A549 (cell line): ENCODE data around the gene CFAP77. TPM values are rescaled to one million over a fixed set of nuclear protein-coding genes. Genes with fewer than 3 reads are reported as not detected.

Source experiments
- ATAC-seq, 2 experiments: fragments of 200-7000 bp in 1 of 2; fragments of >200 bp in 1 of 2; cut with Nextera tagmentation in 1 of 2; cut with Tn5 transposase in 1 of 2; 3 replicates each; pipeline versions ENCODE4 v1.8.0 to v1.9.1; 2018 to 2020; ENCODE audit warnings: mild to moderate bottlenecking in 1 of 2, moderate library complexity in 1 of 2
- CTCF ChIA-PET: fragments of 300-600 bp; sonication (Branson Sonifier 250); formaldehyde crosslinking; extraction: SDS; loops from one replicate; lab custom pipeline; 2021; ENCODE audit warnings: antibody characterized with exemption, inconsistent platforms; lab: Yijun Ruan, JAX
- POLR2A ChIA-PET: fragments of 350-600 bp; formaldehyde crosslinking; extraction: SDS; loops from one replicate; lab custom pipeline; 2021; ENCODE audit warnings: antibody characterized with exemption, inconsistent platforms; lab: Yijun Ruan, JAX
- DNase-seq, 2 experiments: peaks; one replicate each; pipeline versions ENCODE4 v3.0.0 to v3.0.0-alpha.2; 2011 to 2016; ENCODE audit warnings: low read depth in 1 of 2, low spot score in 1 of 2
- FAIRE-seq: peaks from 2 replicates; lab custom pipeline; 2011; peaks lifted over from hg19 to GRCh38; lab: Jason Lieb, UNC
- H3K27ac ChIP-seq, 2 experiments: fragments of >200 bp; sonication (Bioruptor Twin); formaldehyde crosslinking; 3 replicates each; pipeline ENCODE4 v1.5.1; 2016 to 2017
- H3K4me1 ChIP-seq: fragments of >200 bp; sonication (Bioruptor Twin); formaldehyde crosslinking; 3 replicates; pipeline ENCODE4 v1.6.1; 2016
- H3K4me2 ChIP-seq: fragments of >200 bp; sonication (Bioruptor Twin); formaldehyde crosslinking; 3 replicates; pipeline ENCODE4 v1.6.1; 2016
- H3K4me3 ChIP-seq: fragments of >200 bp; sonication (Bioruptor Twin); formaldehyde crosslinking; 3 replicates; pipeline ENCODE4 v1.5.1; 2016
- H3K9me3 ChIP-seq: fragments of >200 bp; sonication (Bioruptor Twin); formaldehyde crosslinking; 3 replicates; pipeline ENCODE4 v1.6.1; 2016
- BCL3 ChIP-seq: fragments of >200 bp; sonication (Bioruptor Twin); formaldehyde crosslinking; IDR thresholded peaks from 3 replicates; pipeline ENCODE4 v1.6.1; 2016
- CBX2 ChIP-seq: fragments of 200-600 bp; sonication (generic); IDR thresholded peaks from 2 replicates; pipeline ENCODE4 v1.6.1; 2016; ENCODE audit warnings: low read depth, mild to moderate bottlenecking, borderline replicate concordance
- CHD2 ChIP-seq: fragments of 150-350 bp; IDR thresholded peaks from 2 replicates; pipeline ENCODE4 v1.6.1; 2014; ENCODE audit warnings: low read length; ENCODE audit not compliant: partially characterized antibody
- CHD4 ChIP-seq: fragments of 200-600 bp; sonication (generic); IDR thresholded peaks from 2 replicates; pipeline ENCODE4 v1.6.1; 2016; ENCODE audit warnings: antibody characterized with exemption, mild to moderate bottlenecking, borderline replicate concordance
- EHMT2 ChIP-seq: fragments of 200-600 bp; sonication (generic); IDR thresholded peaks from 2 replicates; pipeline ENCODE4 v1.6.1; 2016; ENCODE audit warnings: antibody characterized with exemption, low read depth, mild to moderate bottlenecking, moderate library complexity
- ESRRA ChIP-seq: fragments of 150-350 bp; IDR thresholded peaks from 2 replicates; pipeline ENCODE4 v1.6.1; 2014; ENCODE audit warnings: mild to moderate bottlenecking, low read length, borderline replicate concordance
- FOSB ChIP-seq: fragments of 250-450 bp; sonication (Bioruptor Pico); IDR thresholded peaks from 2 replicates; pipeline ENCODE4 v1.5.0; 2020; ENCODE audit warnings: mild to moderate bottlenecking, moderate library complexity
- FOSL2 ChIP-seq, 2 experiments: fragments of 450-650 bp in 1 of 2; fragments of >200 bp in 1 of 2; sonication (Bioruptor Twin) in 1 of 2; formaldehyde crosslinking; IDR thresholded peaks; 2 replicates each; pipeline versions ENCODE4 v1.5.0 to v1.6.1; 2016 to 2020; ENCODE audit warnings: mild to moderate bottlenecking in 1 of 2, moderate library complexity in 1 of 2
- GATA3 ChIP-seq: IDR thresholded peaks from 2 replicates; pipeline ENCODE4 v1.6.1; 2012; ENCODE audit warnings: borderline replicate concordance
- HDAC2 ChIP-seq: fragments of 200-600 bp; sonication (generic); IDR thresholded peaks from 2 replicates; pipeline ENCODE4 v1.6.1; 2016
- HEYL ChIP-seq: fragments of 250-450 bp; sonication (Bioruptor Pico); IDR thresholded peaks from 2 replicates; pipeline ENCODE4 v1.8.0; 2021; ENCODE audit warnings: mild to moderate bottlenecking, moderate library complexity
- HOXA7 ChIP-seq: fragments of 250-450 bp; sonication (Bioruptor Pico); IDR thresholded peaks from 2 replicates; pipeline ENCODE4 v1.5.0; 2020; ENCODE audit warnings: mild to moderate bottlenecking, moderate library complexity
- HOXB13 ChIP-seq: fragments of 250-450 bp; sonication (Bioruptor Pico); IDR thresholded peaks from 2 replicates; pipeline ENCODE4 v1.5.0; 2020; ENCODE audit warnings: low read depth, mild to moderate bottlenecking, moderate library complexity
- JUNB ChIP-seq: fragments of >200 bp; sonication (Bioruptor Twin); formaldehyde crosslinking; IDR thresholded peaks from 2 replicates; pipeline ENCODE4 v1.6.1; 2016
- MAZ ChIP-seq: fragments of 150-350 bp; IDR thresholded peaks from 2 replicates; pipeline ENCODE4 v1.6.1; 2014; ENCODE audit warnings: antibody characterized with exemption, low read depth, low read length, borderline replicate concordance
- MYC ChIP-seq: IDR thresholded peaks from 2 replicates; pipeline ENCODE4 v1.6.1; 2012; ENCODE audit warnings: mild to moderate bottlenecking, inconsistent platforms, low read length, improper control_type of control experiment, borderline replicate concordance
- NR3C1 ChIP-seq: fragments of >200 bp; sonication (Bioruptor Twin); formaldehyde crosslinking; IDR thresholded peaks from 3 replicates; pipeline ENCODE4 v1.6.1; 2017
- POLR2AphosphoS2 ChIP-seq: conservative IDR thresholded peaks from 2 replicates; pipeline ENCODE4 v1.6.1; 2012; ENCODE audit warnings: low read length, improper control_type of control experiment, inconsistent platforms
- RAD21 ChIP-seq, 2 experiments: fragments of >200 bp in 1 of 2; sonication (Bioruptor Twin) in 1 of 2; formaldehyde crosslinking in 1 of 2; IDR thresholded peaks in 1 of 2; conservative IDR thresholded peaks in 1 of 2; 2 replicates in 1 of 2; 3 replicates in 1 of 2; pipeline ENCODE4 v1.6.1; 2012 to 2018; ENCODE audit warnings: inconsistent platforms in 1 of 2
- RCOR1 ChIP-seq: fragments of 150-350 bp; IDR thresholded peaks from 2 replicates; pipeline ENCODE4 v1.6.1; 2014; ENCODE audit warnings: antibody characterized with exemption, low read length, low read depth
- TP53 ChIP-seq: fragments of 250-450 bp; sonication (Bioruptor Pico); IDR thresholded peaks from 2 replicates; pipeline ENCODE4 v1.5.0; 2021; ENCODE audit warnings: mild to moderate bottlenecking, moderate library complexity
- USF2 ChIP-seq: fragments of 450-650 bp; IDR thresholded peaks from 2 replicates; pipeline ENCODE4 v1.6.1; 2014; ENCODE audit warnings: antibody characterized with exemption
- ZNF302 ChIP-seq: fragments of 250-450 bp; sonication (Bioruptor Pico); IDR thresholded peaks from 2 replicates; pipeline ENCODE4 v1.9.0; 2021; ENCODE audit warnings: inconsistent platforms, mild to moderate bottlenecking, moderate library complexity
- ZSCAN20 ChIP-seq: fragments of 250-450 bp; sonication (Bioruptor Pico); IDR thresholded peaks from 2 replicates; pipeline ENCODE4 v1.8.0; 2022; ENCODE audit warnings: mild to moderate bottlenecking, moderate library complexity
- WGBS: methylation state at CpG from one replicate; pipeline ENCODE4 v1.1.6; 2017; ENCODE audit errors: missing lambda C conversion rate; 5-methylcytosine and 5-hydroxymethylcytosine counted together
- polyA plus RNA-seq, 4 experiments: library from polyadenylated mRNA; depleted of rRNA in 3 of 4; stranded (reverse); fragments of >200 nt; fragmentation: RNase III in 1 of 4; extraction: RNeasy Plus Mini Kit Qiagen cat#74134 plus additional on column Dnase treatment in 1 of 4; gene quantifications; 2 replicates in 3 of 4; 3 replicates in 1 of 4; pipeline ENCODE4 v1.2.3, GENCODE V29; 2011 to 2017
- TF ChIP-seq, protein P1 (sequence below): fragments of 200-600 bp; sonication (generic); IDR thresholded peaks from 2 replicates; pipeline ENCODE4 v1.6.1; 2016; ENCODE audit warnings: antibody characterized with exemption, mild to moderate bottlenecking, moderate library complexity
- TF ChIP-seq, protein P2 (sequence below): IDR thresholded peaks from 2 replicates; pipeline ENCODE4 v1.6.1; 2012
- TF ChIP-seq, protein P3 (sequence below): fragments of 250-450 bp; sonication (Bioruptor Pico); IDR thresholded peaks from 2 replicates; pipeline ENCODE4 v1.5.0; 2021; ENCODE audit warnings: mild to moderate bottlenecking, moderate library complexity, borderline replicate concordance
- TF ChIP-seq, protein P4 (sequence below): IDR thresholded peaks from 2 replicates; pipeline ENCODE4 v1.6.1; 2012; ENCODE audit warnings: low read depth, borderline replicate concordance

Gene CFAP77
- polyA plus RNA-seq, 2 of the 4 experiments (the other 2 are of a cell fraction), result 0.05 TPM; not detected in 1

- H3K4me2 ChIP-seq, result no peak overlapping the region
- H3K4me3 ChIP-seq, result no peak overlapping the region
- no peak overlapping the region for H3K27ac ChIP-seq
- FAIRE-seq, result no peak
- no peak for ATAC-seq
- WGBS, result 18% methylated on average over 4 of the region's 4 CpGs
- no peaks in the 10 kb centered on the region for H3K4me1 ChIP-seq
- TF ChIP-seq EHMT2 (no peak), HDAC2 (no peak), NR3C1 (no peak), HEYL (CRISPR knock-in tag) (no peak), FOSL2 (IDR thresholded peaks at IDR 0.05) (no peak), FOSL2 (CRISPR knock-in tag; IDR thresholded peaks at IDR 0.05) (no peak), JUNB (no peak), ZSCAN20 (CRISPR knock-in tag) (no peak), HOXB13 (CRISPR knock-in tag) (no peak), ESRRA (no peak), CHD4 (no peak), MYC (no peak), FOSB (CRISPR knock-in tag) (no peak), HOXA7 (CRISPR knock-in tag) (no peak), GATA3 (no peak)
- TF ChIP-seq, protein P1, sequence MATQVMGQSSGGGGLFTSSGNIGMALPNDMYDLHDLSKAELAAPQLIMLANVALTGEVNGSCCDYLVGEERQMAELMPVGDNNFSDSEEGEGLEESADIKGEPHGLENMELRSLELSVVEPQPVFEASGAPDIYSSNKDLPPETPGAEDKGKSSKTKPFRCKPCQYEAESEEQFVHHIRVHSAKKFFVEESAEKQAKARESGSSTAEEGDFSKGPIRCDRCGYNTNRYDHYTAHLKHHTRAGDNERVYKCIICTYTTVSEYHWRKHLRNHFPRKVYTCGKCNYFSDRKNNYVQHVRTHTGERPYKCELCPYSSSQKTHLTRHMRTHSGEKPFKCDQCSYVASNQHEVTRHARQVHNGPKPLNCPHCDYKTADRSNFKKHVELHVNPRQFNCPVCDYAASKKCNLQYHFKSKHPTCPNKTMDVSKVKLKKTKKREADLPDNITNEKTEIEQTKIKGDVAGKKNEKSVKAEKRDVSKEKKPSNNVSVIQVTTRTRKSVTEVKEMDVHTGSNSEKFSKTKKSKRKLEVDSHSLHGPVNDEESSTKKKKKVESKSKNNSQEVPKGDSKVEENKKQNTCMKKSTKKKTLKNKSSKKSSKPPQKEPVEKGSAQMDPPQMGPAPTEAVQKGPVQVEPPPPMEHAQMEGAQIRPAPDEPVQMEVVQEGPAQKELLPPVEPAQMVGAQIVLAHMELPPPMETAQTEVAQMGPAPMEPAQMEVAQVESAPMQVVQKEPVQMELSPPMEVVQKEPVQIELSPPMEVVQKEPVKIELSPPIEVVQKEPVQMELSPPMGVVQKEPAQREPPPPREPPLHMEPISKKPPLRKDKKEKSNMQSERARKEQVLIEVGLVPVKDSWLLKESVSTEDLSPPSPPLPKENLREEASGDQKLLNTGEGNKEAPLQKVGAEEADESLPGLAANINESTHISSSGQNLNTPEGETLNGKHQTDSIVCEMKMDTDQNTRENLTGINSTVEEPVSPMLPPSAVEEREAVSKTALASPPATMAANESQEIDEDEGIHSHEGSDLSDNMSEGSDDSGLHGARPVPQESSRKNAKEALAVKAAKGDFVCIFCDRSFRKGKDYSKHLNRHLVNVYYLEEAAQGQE, result no peak
- TF ChIP-seq, protein P2, sequence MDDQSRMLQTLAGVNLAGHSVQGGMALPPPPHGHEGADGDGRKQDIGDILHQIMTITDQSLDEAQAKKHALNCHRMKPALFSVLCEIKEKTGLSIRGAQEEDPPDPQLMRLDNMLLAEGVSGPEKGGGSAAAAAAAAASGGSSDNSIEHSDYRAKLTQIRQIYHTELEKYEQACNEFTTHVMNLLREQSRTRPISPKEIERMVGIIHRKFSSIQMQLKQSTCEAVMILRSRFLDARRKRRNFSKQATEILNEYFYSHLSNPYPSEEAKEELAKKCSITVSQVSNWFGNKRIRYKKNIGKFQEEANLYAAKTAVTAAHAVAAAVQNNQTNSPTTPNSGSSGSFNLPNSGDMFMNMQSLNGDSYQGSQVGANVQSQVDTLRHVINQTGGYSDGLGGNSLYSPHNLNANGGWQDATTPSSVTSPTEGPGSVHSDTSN, result no peak
- TF ChIP-seq, protein P3, sequence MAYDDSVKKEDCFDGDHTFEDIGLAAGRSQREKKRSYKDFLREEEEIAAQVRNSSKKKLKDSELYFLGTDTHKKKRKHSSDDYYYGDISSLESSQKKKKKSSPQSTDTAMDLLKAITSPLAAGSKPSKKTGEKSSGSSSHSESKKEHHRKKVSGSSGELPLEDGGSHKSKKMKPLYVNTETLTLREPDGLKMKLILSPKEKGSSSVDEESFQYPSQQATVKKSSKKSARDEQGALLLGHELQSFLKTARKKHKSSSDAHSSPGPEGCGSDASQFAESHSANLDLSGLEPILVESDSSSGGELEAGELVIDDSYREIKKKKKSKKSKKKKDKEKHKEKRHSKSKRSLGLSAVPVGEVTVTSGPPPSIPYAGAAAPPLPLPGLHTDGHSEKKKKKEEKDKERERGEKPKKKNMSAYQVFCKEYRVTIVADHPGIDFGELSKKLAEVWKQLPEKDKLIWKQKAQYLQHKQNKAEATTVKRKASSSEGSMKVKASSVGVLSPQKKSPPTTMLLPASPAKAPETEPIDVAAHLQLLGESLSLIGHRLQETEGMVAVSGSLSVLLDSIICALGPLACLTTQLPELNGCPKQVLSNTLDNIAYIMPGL (CRISPR knock-in tag), result no peak
- POLR2A ChIA-PET, result no interaction called here
- DNase-seq, result no peak
- H3K9me3 ChIP-seq, result no peaks in the 10 kb centered on the region
- CTCF ChIA-PET, result interaction anchor here (1.1 kb wide), 1 partner anchor 18 kb away, joined by 3 read pairs; no protein-coding TSS in a partner anchor
These were observed 29.1 kb downstream of the CFAP77 start for GRCh38 chr9:132439153-132439552.

DNA sequence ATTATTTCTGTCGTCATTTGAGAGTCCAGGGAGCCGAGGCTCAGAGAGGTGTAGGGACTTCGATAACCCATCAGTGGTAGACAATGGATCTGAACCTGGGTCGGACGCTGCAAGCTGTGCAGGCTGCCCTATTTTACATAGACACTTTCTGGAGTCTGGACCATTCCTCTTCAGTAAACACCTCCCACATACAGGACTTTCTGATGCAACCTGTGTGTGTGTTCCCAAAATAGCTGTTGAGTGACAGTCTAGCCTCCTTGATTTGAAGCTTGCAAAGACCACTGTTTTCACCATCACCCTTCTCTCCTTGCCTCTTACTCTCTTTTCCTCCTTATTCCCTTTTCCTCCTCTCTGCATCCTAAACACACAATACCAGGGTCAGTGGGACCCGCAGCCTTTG, 30.7 kb downstream of the CFAP77 start:
- Histone ChIP-seq H3K4me2 (no peak overlapping the region), H3K4me1 (no peaks in the 10 kb centered on the region), H3K4me3 (no peak overlapping the region), H3K27ac (no peak overlapping the region), H3K9me3 (no peaks in the 10 kb centered on the region)
- FAIRE-seq (no peak), DNase-seq (no peak), ATAC-seq (no peak)
- CTCF ChIA-PET, result no interaction called here
- POLR2A ChIA-PET, result no interaction called here
- 54% methylated on average over 6 of the region's 6 CpGs for WGBS
- TF ChIP-seq POLR2AphosphoS2 (no peak), GATA3 (no peak), CHD2 (no peak), ZSCAN20 (CRISPR knock-in tag) (no peak), MYC (no peak), CHD4 (no peak), CBX2 (no peak), BCL3 (no peak), RAD21 (conservative IDR thresholded peaks at IDR 0.05 in 1 of 2, IDR thresholded peaks at IDR 0.05 in 1 of 2) (no peak), NR3C1 (no peak), USF2 (no peak), ZNF302 (CRISPR knock-in tag) (no peak), TP53 (CRISPR knock-in tag) (no peak), HOXA7 (CRISPR knock-in tag) (no peak), HOXB13 (CRISPR knock-in tag) (no peak), RCOR1 (no peak), MAZ (no peak)
- TF ChIP-seq, protein P4, sequence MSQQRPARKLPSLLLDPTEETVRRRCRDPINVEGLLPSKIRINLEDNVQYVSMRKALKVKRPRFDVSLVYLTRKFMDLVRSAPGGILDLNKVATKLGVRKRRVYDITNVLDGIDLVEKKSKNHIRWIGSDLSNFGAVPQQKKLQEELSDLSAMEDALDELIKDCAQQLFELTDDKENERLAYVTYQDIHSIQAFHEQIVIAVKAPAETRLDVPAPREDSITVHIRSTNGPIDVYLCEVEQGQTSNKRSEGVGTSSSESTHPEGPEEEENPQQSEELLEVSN, result no peak
